ENCODE measurements around the gene KLF4.

The KLF4 gene

GRCh38 chr9:107438211-107439031 lies 51.1 kb downstream of the KLF4 start:
- TF ChIP-seq CTCF (IDR thresholded peaks at IDR 0.05): no peak

- TF ChIP-seq CTCF (IDR thresholded peaks at IDR 0.05): no peak
Measured at GRCh38 chr9:107437716-107438115, 51.9 kb downstream of the KLF4 start.

GRCh38 chr9:107435415-107435814 lies 54.2 kb downstream of the KLF4 start:
- TF ChIP-seq CTCF (IDR thresholded peaks at IDR 0.05): no peak
